GM23338 (cell line): ENCODE results near the gene ZSCAN18. TPM values are rescaled to one million over a fixed set of nuclear protein-coding genes. Genes with fewer than 3 reads are reported as not detected.

Experiments
- ATAC-seq: fragments of 200-7000 bp; cut with Tn5 transposase; 3 replicates; pipeline ENCODE4 v1.9.1; 2020
- DNase-seq: peaks from one replicate; pipeline ENCODE4 v3.0.0-alpha.2; 2015; ENCODE audit warnings: low spot score
- H2AFZ ChIP-seq: fragments of 200-600 bp; sonication (generic); 2 replicates; pipeline ENCODE4 v1.8.0; 2016; ENCODE audit warnings: antibody characterized with exemption, mild to moderate bottlenecking, moderate library complexity
- H3F3A ChIP-seq: fragments of 200-600 bp; sonication (generic); replicated peaks from 2 replicates; pipeline ENCODE4 v1.8.0; 2017; ENCODE audit warnings: antibody characterized with exemption, mixed run types, low read depth
- H3K27ac ChIP-seq: fragments of 200-600 bp; sonication (generic); 2 replicates; pipeline ENCODE4 v1.6.1; 2016; ENCODE audit warnings: low read depth
- H3K27me3 ChIP-seq: fragments of 200-600 bp; sonication (generic); 2 replicates; pipeline ENCODE4 v1.8.0; 2016; ENCODE audit warnings: mild to moderate bottlenecking, mixed run types, moderate library complexity; ENCODE audit not compliant: insufficient read depth
- H3K36me3 ChIP-seq: fragments of 200-600 bp; sonication (generic); 2 replicates; pipeline ENCODE4 v1.8.0; 2016; ENCODE audit warnings: mild to moderate bottlenecking; ENCODE audit not compliant: insufficient read depth
- H3K4me1 ChIP-seq: fragments of 200-600 bp; sonication (generic); 2 replicates; pipeline ENCODE4 v1.8.0; 2016; ENCODE audit warnings: mild to moderate bottlenecking, moderate library complexity; ENCODE audit not compliant: insufficient read depth
- H3K4me2 ChIP-seq: fragments of 200-600 bp; sonication (generic); 2 replicates; pipeline ENCODE4 v1.7.1; 2017; ENCODE audit warnings: mixed run types
- H3K4me3 ChIP-seq: fragments of 200-600 bp; sonication (generic); 2 replicates; pipeline ENCODE4 v1.6.1; 2016; ENCODE audit warnings: mixed run types
- H3K79me2 ChIP-seq: fragments of 200-600 bp; sonication (generic); replicated peaks from 2 replicates; pipeline ENCODE4 v1.8.0; 2017; ENCODE audit warnings: mild to moderate bottlenecking; ENCODE audit not compliant: insufficient read depth
- H3K9me2 ChIP-seq: fragments of 200-600 bp; sonication (generic); 2 replicates; pipeline ENCODE4 v1.8.0; 2017; ENCODE audit not compliant: insufficient read depth
- H4K20me1 ChIP-seq: fragments of 200-600 bp; sonication (generic); replicated peaks from 2 replicates; pipeline ENCODE4 v1.8.0; 2017; ENCODE audit warnings: mild to moderate bottlenecking; ENCODE audit not compliant: insufficient read depth
- H3K27ac Mint-ChIP-seq: 2 replicates; pipeline ENCODE4 v1.8.0; 2020; ENCODE audit warnings: inconsistent platforms, mild to moderate bottlenecking, moderate library complexity, mixed read lengths
- H3K27me3 Mint-ChIP-seq: 3 replicates; pipeline ENCODE4 v1.8.0; 2022; ENCODE audit warnings: low read depth, mild to moderate bottlenecking, moderate library complexity, mixed read lengths, inconsistent platforms; ENCODE audit not compliant: insufficient read depth, poor library complexity
- H3K36me3 Mint-ChIP-seq: 3 replicates; pipeline ENCODE4 v1.8.0; 2021; ENCODE audit warnings: low read depth, mild to moderate bottlenecking, inconsistent platforms, moderate library complexity, mixed read lengths
- H3K4me1 Mint-ChIP-seq: 3 replicates; pipeline ENCODE4 v1.8.0; 2020; ENCODE audit warnings: mild to moderate bottlenecking, inconsistent platforms, mixed read lengths
- H3K4me3 Mint-ChIP-seq: 3 replicates; pipeline ENCODE4 v1.8.0; 2021; ENCODE audit warnings: moderate library complexity, mild to moderate bottlenecking, inconsistent platforms, mixed read lengths
- H3K9me3 Mint-ChIP-seq: 3 replicates; pipeline ENCODE4 v1.8.0; 2020; ENCODE audit warnings: moderate library complexity, mild to moderate bottlenecking, inconsistent platforms, mixed read lengths
- CREB1 ChIP-seq: fragments of 250-450 bp; sonication (Bioruptor Pico); IDR thresholded peaks from 2 replicates; pipeline ENCODE4 v1.5.0; 2020; ENCODE audit warnings: low read depth, mild to moderate bottlenecking, moderate library complexity
- CTCF ChIP-seq, 2 experiments: fragments of 200-600 bp in 1 of 2; sonication (generic) in 1 of 2; conservative IDR thresholded peaks; 2 replicates each; pipeline versions ENCODE4 v1.5.1 to v1.6.1; 2016 to 2017; ENCODE audit warnings: antibody characterized with exemption in 2 of 2, low read depth in 2 of 2, mild to moderate bottlenecking in 2 of 2, moderate library complexity in 1 of 2
- EZH2 ChIP-seq: fragments of 200-600 bp; sonication (generic); IDR thresholded peaks from one replicate; pipeline ENCODE4 v1.8.0; 2017; ENCODE audit warnings: antibody characterized with exemption, mild to moderate bottlenecking, low read depth; ENCODE audit not compliant: unreplicated experiment
- EZH2phosphoT487 ChIP-seq: fragments of 200-600 bp; sonication (generic); IDR thresholded peaks from one replicate; pipeline ENCODE4 v1.8.1; 2018; ENCODE audit warnings: antibody characterized with exemption; ENCODE audit not compliant: unreplicated experiment
- JUNB ChIP-seq: IDR thresholded peaks from one replicate; pipeline ENCODE4 v1.6.1; 2016; ENCODE audit warnings: antibody characterized with exemption; ENCODE audit not compliant: unreplicated experiment
- NANOG ChIP-seq: IDR thresholded peaks from 2 replicates; pipeline ENCODE4 v1.6.1; 2016; ENCODE audit warnings: antibody characterized with exemption, borderline replicate concordance
- POLR2AphosphoS5 ChIP-seq: IDR thresholded peaks from 2 replicates; pipeline ENCODE4 v1.6.1; 2016; ENCODE audit warnings: antibody characterized with exemption, low read depth
- REST ChIP-seq: IDR thresholded peaks from one replicate; pipeline ENCODE4 v1.6.1; 2018; ENCODE audit warnings: antibody characterized with exemption; ENCODE audit not compliant: unreplicated experiment
- STAT1 ChIP-seq: IDR thresholded peaks from one replicate; pipeline ENCODE4 v1.6.1; 2016; ENCODE audit warnings: antibody characterized with exemption; ENCODE audit not compliant: unreplicated experiment
- ZNF114 ChIP-seq: fragments of 250-450 bp; sonication (Bioruptor Pico); IDR thresholded peaks from 2 replicates; pipeline ENCODE4 v1.5.0; 2020; ENCODE audit warnings: mild to moderate bottlenecking, moderate library complexity
- ZNF331 ChIP-seq: fragments of 250-450 bp; sonication (Bioruptor Pico); IDR thresholded peaks from 2 replicates; pipeline ENCODE4 v1.5.0; 2020; ENCODE audit warnings: low read depth, mild to moderate bottlenecking, moderate library complexity
- polyA plus RNA-seq: library from polyadenylated mRNA; unstranded; fragments of >200 nt; fragmentation: Nextera tagmentation; extraction: Ambion mirVana; gene quantifications from 2 replicates; pipeline ENCODE4 v1.2.1, GENCODE V29; 2016
- total RNA-seq: library from RNA; depleted of rRNA; stranded (reverse); fragments of >200 nt; shearing (Covaris generic); gene quantifications from 2 replicates; pipeline ENCODE4 v1.2.3, GENCODE V29; 2014
- TF ChIP-seq, protein P1 (sequence below): fragments of 250-450 bp; sonication (Bioruptor Pico); IDR thresholded peaks from 2 replicates; pipeline ENCODE4 v1.5.0; 2020; ENCODE audit warnings: mild to moderate bottlenecking, moderate library complexity
- TF ChIP-seq, protein P2 (sequence below): IDR thresholded peaks from 2 replicates; pipeline ENCODE4 v1.6.1; 2016; ENCODE audit warnings: antibody characterized with exemption

The ZSCAN18 gene
- total and polyA plus RNA-seq, 2 experiments from 2014 or later, result 25.1 to 75.0 TPM

DNA sequence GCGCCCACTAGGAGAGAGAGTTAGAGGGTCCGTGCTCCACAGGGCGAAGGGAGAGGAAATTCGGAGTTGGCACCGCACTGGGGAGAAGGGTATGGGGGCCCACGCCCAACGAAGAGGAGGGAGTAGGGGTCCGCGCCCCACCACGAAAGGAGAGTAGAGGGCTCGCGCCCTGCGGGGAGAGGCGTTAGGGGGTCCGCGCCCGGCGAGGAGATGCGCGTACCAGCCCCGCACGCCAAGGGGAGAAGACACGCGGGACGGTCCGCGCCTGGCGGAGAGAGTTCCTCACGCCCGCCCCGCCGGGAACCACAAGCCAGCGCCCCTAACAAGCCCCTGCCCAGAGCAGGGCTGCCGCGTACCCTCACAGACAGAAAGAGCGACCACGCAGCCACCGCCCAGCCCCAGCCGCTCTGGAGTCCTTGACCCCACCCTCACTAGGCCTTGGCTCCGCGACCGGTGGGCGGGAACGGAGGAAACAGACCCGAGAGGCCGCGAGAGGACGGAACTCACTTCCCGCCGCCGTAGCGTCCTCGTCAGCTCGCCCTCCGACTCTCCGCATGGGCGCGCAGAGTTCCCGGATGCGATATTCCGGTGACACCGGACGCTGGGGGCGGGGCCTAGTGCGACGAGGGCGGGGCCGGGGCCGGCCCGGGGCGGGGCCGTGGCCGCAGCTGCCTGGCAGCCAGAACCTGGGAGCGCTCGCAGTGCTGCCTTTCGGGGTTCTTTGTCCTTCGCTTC, 20.0 kb upstream of the ZSCAN18 start:
- peaks cover 2% of the 10 kb centered on the region for H3K27me3 Mint-ChIP-seq
- no peak overlapping the region for H3K4me2 ChIP-seq
- H3K27me3 ChIP-seq, result no peaks in the 10 kb centered on the region
- 0 out of 3 replicates have a peak overlapping the region, but pooled peaks have one; percentile 24 for H3K4me3 Mint-ChIP-seq
- no peaks in the 10 kb centered on the region for H3K4me1 ChIP-seq
- peak; percentile 76 for ATAC-seq
- H3K36me3 Mint-ChIP-seq, result peaks cover 52% of the 10 kb centered on the region
- no peaks in the 10 kb centered on the region for H4K20me1 ChIP-seq
- no peaks in the 10 kb centered on the region for H3K4me1 Mint-ChIP-seq
- no peak overlapping the region for H3K27ac Mint-ChIP-seq
- no peaks in the 10 kb centered on the region for H3K36me3 ChIP-seq
- peaks cover 90% of the 10 kb centered on the region for H3K9me3 Mint-ChIP-seq
- no peaks in the 10 kb centered on the region for H3K9me2 ChIP-seq
- no peak overlapping the region for H2AFZ ChIP-seq
- no peaks in the 10 kb centered on the region for H3K79me2 ChIP-seq
- H3K27ac ChIP-seq, result no peak overlapping the region
- H3K4me3 ChIP-seq, result no peak overlapping the region
- DNase-seq, result peak; percentile 35
- TF ChIP-seq EZH2phosphoT487, result no peak
- TF ChIP-seq CREB1 (CRISPR knock-in tag), result no peak
- no peak for TF ChIP-seq JUNB
- no peak for TF ChIP-seq POLR2AphosphoS5
- TF ChIP-seq EZH2, result no peak
- TF ChIP-seq STAT1, result no peak
- TF ChIP-seq, protein P1, sequence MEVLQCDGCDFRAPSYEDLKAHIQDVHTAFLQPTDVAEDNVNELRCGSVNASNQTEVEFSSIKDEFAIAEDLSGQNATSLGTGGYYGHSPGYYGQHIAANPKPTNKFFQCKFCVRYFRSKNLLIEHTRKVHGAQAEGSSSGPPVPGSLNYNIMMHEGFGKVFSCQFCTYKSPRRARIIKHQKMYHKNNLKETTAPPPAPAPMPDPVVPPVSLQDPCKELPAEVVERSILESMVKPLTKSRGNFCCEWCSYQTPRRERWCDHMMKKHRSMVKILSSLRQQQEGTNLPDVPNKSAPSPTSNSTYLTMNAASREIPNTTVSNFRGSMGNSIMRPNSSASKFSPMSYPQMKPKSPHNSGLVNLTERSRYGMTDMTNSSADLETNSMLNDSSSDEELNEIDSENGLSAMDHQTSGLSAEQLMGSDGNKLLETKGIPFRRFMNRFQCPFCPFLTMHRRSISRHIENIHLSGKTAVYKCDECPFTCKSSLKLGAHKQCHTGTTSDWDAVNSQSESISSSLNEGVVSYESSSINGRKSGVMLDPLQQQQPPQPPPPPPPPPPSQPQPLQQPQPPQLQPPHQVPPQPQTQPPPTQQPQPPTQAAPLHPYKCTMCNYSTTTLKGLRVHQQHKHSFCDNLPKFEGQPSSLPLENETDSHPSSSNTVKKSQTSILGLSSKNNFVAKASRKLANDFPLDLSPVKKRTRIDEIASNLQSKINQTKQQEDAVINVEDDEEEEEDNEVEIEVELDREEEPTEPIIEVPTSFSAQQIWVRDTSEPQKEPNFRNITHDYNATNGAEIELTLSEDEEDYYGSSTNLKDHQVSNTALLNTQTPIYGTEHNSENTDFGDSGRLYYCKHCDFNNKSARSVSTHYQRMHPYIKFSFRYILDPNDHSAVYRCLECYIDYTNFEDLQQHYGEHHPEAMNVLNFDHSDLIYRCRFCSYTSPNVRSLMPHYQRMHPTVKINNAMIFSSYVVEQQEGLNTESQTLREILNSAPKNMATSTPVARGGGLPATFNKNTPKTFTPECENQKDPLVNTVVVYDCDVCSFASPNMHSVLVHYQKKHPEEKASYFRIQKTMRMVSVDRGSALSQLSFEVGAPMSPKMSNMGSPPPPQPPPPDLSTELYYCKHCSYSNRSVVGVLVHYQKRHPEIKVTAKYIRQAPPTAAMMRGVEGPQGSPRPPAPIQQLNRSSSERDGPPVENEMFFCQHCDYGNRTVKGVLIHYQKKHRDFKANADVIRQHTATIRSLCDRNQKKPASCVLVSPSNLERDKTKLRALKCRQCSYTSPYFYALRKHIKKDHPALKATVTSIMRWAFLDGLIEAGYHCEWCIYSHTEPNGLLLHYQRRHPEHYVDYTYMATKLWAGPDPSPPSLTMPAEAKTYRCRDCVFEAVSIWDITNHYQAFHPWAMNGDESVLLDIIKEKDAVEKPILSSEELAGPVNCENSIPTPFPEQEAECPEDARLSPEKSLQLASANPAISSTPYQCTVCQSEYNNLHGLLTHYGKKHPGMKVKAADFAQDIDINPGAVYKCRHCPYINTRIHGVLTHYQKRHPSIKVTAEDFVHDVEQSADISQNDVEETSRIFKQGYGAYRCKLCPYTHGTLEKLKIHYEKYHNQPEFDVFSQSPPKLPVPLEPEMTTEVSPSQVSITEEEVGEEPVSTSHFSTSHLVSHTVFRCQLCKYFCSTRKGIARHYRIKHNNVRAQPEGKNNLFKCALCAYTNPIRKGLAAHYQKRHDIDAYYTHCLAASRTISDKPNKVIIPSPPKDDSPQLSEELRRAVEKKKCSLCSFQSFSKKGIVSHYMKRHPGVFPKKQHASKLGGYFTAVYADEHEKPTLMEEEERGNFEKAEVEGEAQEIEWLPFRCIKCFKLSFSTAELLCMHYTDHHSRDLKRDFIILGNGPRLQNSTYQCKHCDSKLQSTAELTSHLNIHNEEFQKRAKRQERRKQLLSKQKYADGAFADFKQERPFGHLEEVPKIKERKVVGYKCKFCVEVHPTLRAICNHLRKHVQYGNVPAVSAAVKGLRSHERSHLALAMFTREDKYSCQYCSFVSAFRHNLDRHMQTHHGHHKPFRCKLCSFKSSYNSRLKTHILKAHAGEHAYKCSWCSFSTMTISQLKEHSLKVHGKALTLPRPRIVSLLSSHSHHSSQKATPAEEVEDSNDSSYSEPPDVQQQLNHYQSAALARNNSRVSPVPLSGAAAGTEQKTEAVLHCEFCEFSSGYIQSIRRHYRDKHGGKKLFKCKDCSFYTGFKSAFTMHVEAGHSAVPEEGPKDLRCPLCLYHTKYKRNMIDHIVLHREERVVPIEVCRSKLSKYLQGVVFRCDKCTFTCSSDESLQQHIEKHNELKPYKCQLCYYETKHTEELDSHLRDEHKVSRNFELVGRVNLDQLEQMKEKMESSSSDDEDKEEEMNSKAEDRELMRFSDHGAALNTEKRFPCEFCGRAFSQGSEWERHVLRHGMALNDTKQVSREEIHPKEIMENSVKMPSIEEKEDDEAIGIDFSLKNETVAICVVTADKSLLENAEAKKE (CRISPR knock-in tag), result no peak
- TF ChIP-seq, protein P2, sequence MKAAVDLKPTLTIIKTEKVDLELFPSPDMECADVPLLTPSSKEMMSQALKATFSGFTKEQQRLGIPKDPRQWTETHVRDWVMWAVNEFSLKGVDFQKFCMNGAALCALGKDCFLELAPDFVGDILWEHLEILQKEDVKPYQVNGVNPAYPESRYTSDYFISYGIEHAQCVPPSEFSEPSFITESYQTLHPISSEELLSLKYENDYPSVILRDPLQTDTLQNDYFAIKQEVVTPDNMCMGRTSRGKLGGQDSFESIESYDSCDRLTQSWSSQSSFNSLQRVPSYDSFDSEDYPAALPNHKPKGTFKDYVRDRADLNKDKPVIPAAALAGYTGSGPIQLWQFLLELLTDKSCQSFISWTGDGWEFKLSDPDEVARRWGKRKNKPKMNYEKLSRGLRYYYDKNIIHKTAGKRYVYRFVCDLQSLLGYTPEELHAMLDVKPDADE, result no peak
- TF ChIP-seq CTCF (conservative IDR thresholded peaks at IDR 0.05; ENCODE audit: low read depth in 2 of 2), result no peak
- no peak for TF ChIP-seq NANOG
- TF ChIP-seq ZNF114 (CRISPR knock-in tag), result no peak
- no peak for TF ChIP-seq REST
- TF ChIP-seq ZNF331 (CRISPR knock-in tag), result no peak
- no peaks in the 10 kb centered on the region for H3F3A ChIP-seq
